Neutrophil (primary cell): ENCODE data around the gene CD7.

Experiments used
- H3K27ac ChIP-seq: fragments of 200-600 bp; sonication (generic); 2 replicates; pipeline ENCODE4 v1.5.1; 2016; ENCODE audit warnings: mild to moderate bottlenecking, moderate library complexity
- H3K27me3 ChIP-seq: fragments of 200-600 bp; sonication (generic); 2 replicates; pipeline ENCODE4 v1.6.0; 2016; ENCODE audit warnings: mild to moderate bottlenecking
- H3K36me3 ChIP-seq: fragments of 200-600 bp; sonication (generic); 2 replicates; pipeline ENCODE4 v1.5.1; 2017
- H3K4me1 ChIP-seq, 2 experiments: fragments of 200-600 bp in 1 of 2; sonication (generic) in 1 of 2; 1 replicate in 1 of 2; 2 replicates in 1 of 2; pipeline versions ENCODE4 v1.5.1 to v1.6.1; 2013 to 2016; ENCODE audit warnings: low read depth in 1 of 2, low read length in 1 of 2, mild to moderate bottlenecking in 1 of 2, moderate library complexity in 1 of 2; ENCODE audit not compliant: control insufficient read depth in 1 of 2, insufficient read depth in 1 of 2
- H3K4me3 ChIP-seq, 2 experiments: fragments of 200-600 bp in 1 of 2; sonication (generic) in 1 of 2; 1 replicate in 1 of 2; 2 replicates in 1 of 2; pipeline ENCODE4 v1.5.1; 2013 to 2016; ENCODE audit warnings: low read depth in 1 of 2, low read length in 1 of 2, mild to moderate bottlenecking in 1 of 2, moderate library complexity in 1 of 2
- H3K9me3 ChIP-seq: fragments of 200-600 bp; sonication (generic); 2 replicates; pipeline ENCODE4 v1.5.1; 2016
- CTCF ChIP-seq: fragments of 200-600 bp; sonication (generic); IDR thresholded peaks from 2 replicates; pipeline ENCODE4 v1.5.1; 2016; ENCODE audit warnings: antibody characterized with exemption

Gene CD7

GRCh38 chr17:82313195-82314011 is 4.0 kb downstream of the CD7 start:
- no peak for TF ChIP-seq CTCF
- peaks cover 56% of the 10 kb centered on the region for H3K27me3 ChIP-seq
- H3K4me1 ChIP-seq: peaks cover 8 to 21% of the 10 kb centered on the region in 2 experiments
- no peak overlapping the region for H3K27ac ChIP-seq
- H3K36me3 ChIP-seq: no peaks in the 10 kb centered on the region
- no peaks in the 10 kb centered on the region for H3K9me3 ChIP-seq
- no peak overlapping the region for H3K4me3 ChIP-seq

DNA sequence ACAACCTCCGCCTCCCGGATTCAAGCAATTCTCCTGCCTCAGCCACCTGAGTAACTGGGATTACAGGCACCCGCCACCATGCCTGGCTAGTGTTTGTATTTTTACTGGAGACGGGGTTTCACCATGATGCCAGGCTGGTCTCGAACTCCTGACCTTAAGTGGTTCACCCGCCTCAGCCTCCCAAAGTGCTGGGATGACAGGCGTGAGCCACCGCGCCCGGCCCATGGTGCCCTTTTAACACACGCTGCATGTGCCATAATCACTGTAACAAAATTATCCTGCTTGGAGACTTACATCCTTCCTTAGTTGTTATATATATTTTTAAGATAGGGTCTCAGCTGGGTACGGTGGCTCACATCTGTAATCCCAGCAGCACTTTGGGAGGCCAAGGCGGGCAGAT is 5.4 kb downstream of the CD7 start:
- no peaks in the 10 kb centered on the region for H3K36me3 ChIP-seq
- peaks cover 48% of the 10 kb centered on the region for H3K27me3 ChIP-seq
- no peak for TF ChIP-seq CTCF
- H3K9me3 ChIP-seq: no peaks in the 10 kb centered on the region
- peaks cover 8 to 21% of the 10 kb centered on the region in 2 experiments for H3K4me1 ChIP-seq
- no peak overlapping the region for H3K4me3 ChIP-seq
- no peak overlapping the region for H3K27ac ChIP-seq

DNA sequence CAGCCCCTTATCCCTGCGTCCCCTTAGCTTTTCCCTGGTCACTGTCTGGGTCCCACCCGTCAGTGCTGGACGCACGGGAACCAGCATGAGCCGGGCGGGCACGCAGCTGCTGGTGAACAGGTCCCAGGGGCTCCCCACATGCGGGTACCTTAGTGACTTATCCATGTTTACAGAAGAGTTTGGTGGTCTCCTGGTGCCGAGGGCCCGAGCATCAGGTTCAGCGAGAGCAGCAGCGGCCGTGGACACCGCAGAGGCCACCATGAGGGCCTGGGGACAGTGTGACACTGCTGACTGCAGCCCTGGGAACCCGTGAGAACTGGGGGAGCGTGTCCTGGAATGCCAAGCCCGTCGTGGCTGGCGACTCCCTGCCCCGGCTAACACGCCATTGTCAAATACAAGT is 6.5 kb downstream of the CD7 start:
- peaks cover 7 to 16% of the 10 kb centered on the region in 2 experiments for H3K4me1 ChIP-seq

GRCh38 chr17:82309656-82310570 is 7.5 kb downstream of the CD7 start:
- no peak for TF ChIP-seq CTCF
- Histone ChIP-seq H3K4me1 (peaks cover 0 to 7% of the 10 kb centered on the region in 2 experiments), H3K27ac (no peak overlapping the region), H3K27me3 (peaks cover 48% of the 10 kb centered on the region), H3K4me3 (no peak overlapping the region), H3K9me3 (no peaks in the 10 kb centered on the region), H3K36me3 (no peaks in the 10 kb centered on the region)

More for the DNA sequence above, 6.5 kb downstream of the CD7 start:
- H3K27me3 ChIP-seq: peaks cover 48% of the 10 kb centered on the region
- no peak for TF ChIP-seq CTCF
- no peak overlapping the region for H3K4me3 ChIP-seq
- no peaks in the 10 kb centered on the region for H3K36me3 ChIP-seq
- H3K9me3 ChIP-seq: no peaks in the 10 kb centered on the region
- H3K27ac ChIP-seq: no peak overlapping the region

DNA sequence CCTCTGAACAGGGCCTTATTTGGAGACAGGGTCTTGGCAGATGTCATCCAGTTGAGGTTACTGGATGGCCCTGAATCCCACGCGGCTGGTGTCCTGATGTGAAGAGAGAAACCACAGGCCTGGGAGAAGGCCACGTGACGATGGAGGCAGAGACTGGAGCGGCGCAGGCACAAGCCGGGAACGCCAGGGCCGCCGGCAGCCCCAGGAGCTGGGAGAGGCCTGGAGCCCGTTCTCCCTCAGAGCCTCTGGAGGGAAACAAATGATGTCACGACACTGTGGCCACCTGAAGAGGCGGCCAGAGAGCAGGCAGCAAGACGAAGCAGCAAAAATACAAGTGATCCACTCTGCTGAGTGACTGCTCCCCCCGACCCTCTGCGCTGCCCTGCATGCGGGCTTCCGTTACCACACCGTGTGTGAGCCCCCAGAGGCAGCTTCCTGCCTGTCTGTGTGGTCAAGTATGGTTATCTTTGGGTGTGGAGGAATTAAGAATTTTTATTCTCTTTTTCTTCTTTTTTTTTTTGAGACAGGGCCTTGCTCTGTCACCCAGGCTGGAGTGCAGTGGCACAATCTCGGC is 11.6 kb downstream of the CD7 start:
- H3K27ac ChIP-seq: no peak overlapping the region
- no peak for TF ChIP-seq CTCF
- H3K4me3 ChIP-seq: no peak overlapping the region
- H3K36me3 ChIP-seq: no peaks in the 10 kb centered on the region
- H3K9me3 ChIP-seq: no peaks in the 10 kb centered on the region
- peaks cover 74% of the 10 kb centered on the region for H3K27me3 ChIP-seq
- H3K4me1 ChIP-seq: peaks cover 3 to 4% of the 10 kb centered on the region in 2 experiments
